ENCODE data around the gene HTR3A. TPM values are rescaled to one million over a fixed set of nuclear protein-coding genes. Genes with fewer than 3 reads are reported as not detected.

The HTR3A gene
- total RNA-seq, 1 donor from 2014 or later = 15.6 TPM

DNA sequence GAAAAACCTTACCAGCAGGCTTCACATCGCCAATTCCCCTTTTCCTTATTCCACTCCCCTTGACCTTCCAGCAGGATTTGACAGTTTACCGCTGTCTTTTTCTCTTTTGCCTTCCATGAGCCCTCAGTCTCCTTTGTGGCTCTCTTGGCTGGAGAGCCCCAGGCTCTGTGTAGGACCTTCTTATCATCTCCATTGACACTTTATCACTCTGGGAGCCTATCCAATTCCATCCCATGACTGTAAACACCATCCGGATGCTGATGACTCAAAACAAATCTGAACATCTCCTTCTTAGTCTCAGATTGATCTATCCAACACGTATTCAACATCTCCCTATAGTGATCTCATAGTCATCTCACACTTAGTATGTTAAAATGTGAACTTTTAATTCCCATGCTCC, 36.0 kb downstream of the HTR3A start:
- Mint-ChIP-seq H3K27ac (no peak overlapping the region), H3K9me3 (no peaks in the 10 kb centered on the region), H3K4me3 (no peak overlapping the region), H3K36me3 (ENCODE audit: low read depth) (no peaks in the 10 kb centered on the region), H3K4me1 (no peaks in the 10 kb centered on the region), H3K27me3 (peaks cover 19% of the 10 kb centered on the region)
- intact Hi-C loops (cut with micrococcal nuclease) = no loop called here
- DNase-seq = no peak
- TF ChIP-seq, protein P1, sequence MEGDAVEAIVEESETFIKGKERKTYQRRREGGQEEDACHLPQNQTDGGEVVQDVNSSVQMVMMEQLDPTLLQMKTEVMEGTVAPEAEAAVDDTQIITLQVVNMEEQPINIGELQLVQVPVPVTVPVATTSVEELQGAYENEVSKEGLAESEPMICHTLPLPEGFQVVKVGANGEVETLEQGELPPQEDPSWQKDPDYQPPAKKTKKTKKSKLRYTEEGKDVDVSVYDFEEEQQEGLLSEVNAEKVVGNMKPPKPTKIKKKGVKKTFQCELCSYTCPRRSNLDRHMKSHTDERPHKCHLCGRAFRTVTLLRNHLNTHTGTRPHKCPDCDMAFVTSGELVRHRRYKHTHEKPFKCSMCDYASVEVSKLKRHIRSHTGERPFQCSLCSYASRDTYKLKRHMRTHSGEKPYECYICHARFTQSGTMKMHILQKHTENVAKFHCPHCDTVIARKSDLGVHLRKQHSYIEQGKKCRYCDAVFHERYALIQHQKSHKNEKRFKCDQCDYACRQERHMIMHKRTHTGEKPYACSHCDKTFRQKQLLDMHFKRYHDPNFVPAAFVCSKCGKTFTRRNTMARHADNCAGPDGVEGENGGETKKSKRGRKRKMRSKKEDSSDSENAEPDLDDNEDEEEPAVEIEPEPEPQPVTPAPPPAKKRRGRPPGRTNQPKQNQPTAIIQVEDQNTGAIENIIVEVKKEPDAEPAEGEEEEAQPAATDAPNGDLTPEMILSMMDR (IDR thresholded peaks at IDR 0.05) = no peak
- ATAC-seq (ENCODE audit: low read depth) = no peak
- ChIA-PET POLR2A (no interaction called here), CTCF (no interaction called here)

DNA sequence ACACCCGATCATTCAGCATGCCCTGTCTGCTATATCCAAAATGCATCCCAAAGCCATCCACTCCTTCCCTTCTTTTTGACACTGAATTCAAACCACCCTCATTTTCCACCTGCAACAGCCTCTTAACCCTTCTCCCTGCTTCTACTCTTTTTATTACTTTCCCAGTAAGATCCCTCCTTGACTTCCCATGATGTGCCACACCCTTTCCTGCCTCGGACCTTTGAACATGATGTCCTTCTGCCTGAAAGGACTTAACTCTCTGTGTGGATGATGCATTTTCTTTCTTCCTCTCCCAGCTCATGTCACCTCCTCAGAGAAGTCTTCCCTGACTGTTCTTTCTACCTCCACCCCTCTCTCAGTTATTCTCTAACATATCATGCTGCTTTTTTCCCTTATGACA, 36.5 kb downstream of the HTR3A start:
- DNase-seq = no peak
- ATAC-seq (ENCODE audit: low read depth) = no peak
- peaks cover 19% of the 10 kb centered on the region for H3K27me3 Mint-ChIP-seq
- intact Hi-C loops (cut with micrococcal nuclease) = no loop called here
- no peaks in the 10 kb centered on the region for H3K36me3 Mint-ChIP-seq (ENCODE audit: low read depth)
- H3K4me3 Mint-ChIP-seq = no peak overlapping the region
- CTCF ChIA-PET = no interaction called here
- H3K9me3 Mint-ChIP-seq = no peaks in the 10 kb centered on the region
- POLR2A ChIA-PET = no interaction called here
- no peak overlapping the region for H3K27ac Mint-ChIP-seq
- TF ChIP-seq, protein P1 (IDR thresholded peaks at IDR 0.05) = no peak
- no peaks in the 10 kb centered on the region for H3K4me1 Mint-ChIP-seq

DNA sequence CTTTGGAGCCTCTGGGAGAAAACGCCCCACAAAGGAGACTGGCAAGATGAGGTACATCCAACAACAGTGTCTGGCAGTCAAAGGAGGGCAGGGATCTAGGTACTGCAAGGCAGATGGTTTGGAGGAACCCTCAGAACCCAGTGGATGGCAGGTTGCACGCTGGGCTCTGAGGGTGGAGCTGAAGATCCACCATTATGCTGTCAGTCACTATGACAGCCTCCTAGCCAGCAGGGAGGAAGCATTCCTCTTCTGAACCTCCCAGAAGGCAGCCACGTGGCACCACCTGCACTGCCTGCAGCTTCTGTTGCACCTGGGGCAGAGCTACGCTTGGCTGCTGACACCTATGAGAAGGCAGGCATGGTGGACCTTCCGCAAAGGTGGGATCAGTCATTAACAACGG, 40.2 kb downstream of the HTR3A start:
- TF ChIP-seq, protein P1 (IDR thresholded peaks at IDR 0.05) = no peak
- Mint-ChIP-seq H3K27me3 (peaks cover 9% of the 10 kb centered on the region), H3K36me3 (ENCODE audit: low read depth) (no peaks in the 10 kb centered on the region), H3K9me3 (no peaks in the 10 kb centered on the region), H3K4me3 (no peak overlapping the region), H3K27ac (no peak overlapping the region), H3K4me1 (no peaks in the 10 kb centered on the region)
- ChIA-PET POLR2A (interaction anchor here (1.2 kb wide), 1 partner anchor 38 kb away, joined by 3 read pairs; no protein-coding TSS in a partner anchor), CTCF (interaction anchor here (0.9 kb wide), 1 partner anchor 22 kb away, joined by 3 read pairs; no protein-coding TSS in a partner anchor)
- intact Hi-C loops (cut with micrococcal nuclease) = no loop called here
- no peak for ATAC-seq (ENCODE audit: low read depth)
- DNase-seq = no peak

DNA sequence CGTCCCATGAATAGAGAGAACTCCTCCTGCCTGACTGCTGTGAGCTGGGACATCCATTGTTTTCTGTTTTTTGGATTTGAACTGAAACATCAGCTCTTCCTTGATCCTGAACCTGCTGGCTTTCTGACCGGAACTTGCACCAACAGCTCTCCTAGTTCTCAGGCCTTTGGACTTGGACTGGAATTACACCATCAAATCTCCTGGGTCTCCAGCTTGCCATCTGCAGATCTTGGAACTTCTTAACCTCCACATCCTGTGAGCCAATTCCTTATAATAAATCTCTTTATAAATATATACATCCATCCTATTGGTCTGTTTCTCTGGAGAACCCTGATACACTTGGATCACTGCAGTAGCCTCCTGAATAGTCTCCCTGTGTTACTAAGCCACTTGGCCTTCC, 42.1 kb downstream of the HTR3A start:
- TF ChIP-seq, protein P1 (IDR thresholded peaks at IDR 0.05) = no peak
- Mint-ChIP-seq H3K36me3 (ENCODE audit: low read depth) (no peaks in the 10 kb centered on the region), H3K27me3 (peaks cover 4% of the 10 kb centered on the region), H3K27ac (no peak overlapping the region), H3K9me3 (no peaks in the 10 kb centered on the region), H3K4me1 (no peaks in the 10 kb centered on the region), H3K4me3 (no peak overlapping the region)
- ATAC-seq (ENCODE audit: low read depth) (no peak), DNase-seq (no peak)
- POLR2A ChIA-PET = no interaction called here
- CTCF ChIA-PET = no interaction called here
- intact Hi-C loops (cut with micrococcal nuclease) = no loop called here

DNA sequence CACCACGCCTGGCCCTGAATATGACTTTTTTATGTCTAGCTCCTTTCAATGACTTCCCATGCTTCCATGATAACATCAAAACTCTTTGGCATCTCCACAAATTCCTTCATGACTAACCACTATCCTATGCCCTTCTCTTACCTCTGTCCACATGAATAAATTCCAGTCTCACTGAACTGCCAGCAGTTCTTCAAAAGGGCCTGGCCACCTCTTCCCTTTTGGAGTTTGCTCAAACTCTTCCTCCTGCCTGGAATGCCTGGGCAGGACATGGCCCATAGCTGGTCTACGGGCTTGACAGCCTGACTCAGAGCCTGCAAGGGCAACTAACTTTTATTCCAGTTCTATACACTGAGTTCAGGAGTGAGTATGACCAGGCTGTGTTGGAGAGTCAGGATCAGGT, 42.8 kb downstream of the HTR3A start:
- Mint-ChIP-seq H3K36me3 (ENCODE audit: low read depth) (no peaks in the 10 kb centered on the region), H3K4me1 (no peaks in the 10 kb centered on the region), H3K27ac (no peak overlapping the region), H3K27me3 (no peaks in the 10 kb centered on the region), H3K9me3 (no peaks in the 10 kb centered on the region), H3K4me3 (no peak overlapping the region)
- ATAC-seq (ENCODE audit: low read depth) = no peak
- ChIA-PET CTCF (no interaction called here), POLR2A (no interaction called here)
- no peak for DNase-seq
- intact Hi-C loops (cut with micrococcal nuclease) = no loop called here
- TF ChIP-seq, protein P1 (IDR thresholded peaks at IDR 0.05) = no peak
